GM23248 (cell line): Measurements from ENCODE around the gene ANKRD40. TPM values are rescaled to one million over a fixed set of nuclear protein-coding genes. Genes with fewer than 3 reads are reported as not detected.

Source experiments
- DNase-seq: peaks from one replicate; pipeline ENCODE4 v3.0.0-alpha.2; 2015
- H2AFZ ChIP-seq: fragments of 200-600 bp; sonication (generic); 2 replicates; pipeline ENCODE4 v1.6.1; 2016; ENCODE audit warnings: antibody characterized with exemption
- H3F3A ChIP-seq: fragments of 200-600 bp; sonication (generic); 2 replicates; pipeline ENCODE4 v1.6.1; 2016; ENCODE audit warnings: mild to moderate bottlenecking, antibody characterized with exemption, mixed run types; ENCODE audit not compliant: insufficient read depth
- H3K27ac ChIP-seq: fragments of 200-600 bp; sonication (generic); 2 replicates; pipeline ENCODE4 v1.5.1; 2016; ENCODE audit warnings: mild to moderate bottlenecking
- H3K27me3 ChIP-seq: fragments of 200-600 bp; sonication (generic); replicated peaks from 2 replicates; pipeline ENCODE4 v1.6.1; 2016; ENCODE audit warnings: mild to moderate bottlenecking; ENCODE audit not compliant: insufficient read depth
- H3K36me3 ChIP-seq: fragments of 200-600 bp; sonication (generic); 2 replicates; pipeline ENCODE4 v1.6.1; 2016; ENCODE audit warnings: low read depth, mild to moderate bottlenecking
- H3K4me1 ChIP-seq: fragments of 200-600 bp; sonication (generic); 2 replicates; pipeline ENCODE4 v1.6.1; 2016; ENCODE audit warnings: mild to moderate bottlenecking; ENCODE audit not compliant: insufficient read depth
- H3K4me2 ChIP-seq: fragments of 200-600 bp; sonication (generic); one replicate; pipeline ENCODE4 v1.6.1; 2016; ENCODE audit warnings: mild to moderate bottlenecking; ENCODE audit not compliant: unreplicated experiment
- H3K4me3 ChIP-seq: fragments of 200-600 bp; sonication (generic); 2 replicates; pipeline ENCODE4 v1.5.1; 2016; ENCODE audit warnings: mild to moderate bottlenecking
- H3K79me2 ChIP-seq: fragments of 200-600 bp; sonication (generic); 2 replicates; pipeline ENCODE4 v1.6.1; 2016; ENCODE audit warnings: mild to moderate bottlenecking; ENCODE audit not compliant: insufficient read depth
- H3K9ac ChIP-seq: fragments of 200-600 bp; sonication (generic); 2 replicates; pipeline ENCODE4 v1.6.1; 2016; ENCODE audit warnings: mild to moderate bottlenecking
- H3K9me2 ChIP-seq: fragments of 200-600 bp; sonication (generic); 2 replicates; pipeline ENCODE4 v1.6.1; 2016; ENCODE audit warnings: mixed run types, mild to moderate bottlenecking, moderate library complexity; ENCODE audit not compliant: insufficient read depth
- H3K9me3 ChIP-seq: fragments of 200-600 bp; sonication (generic); one replicate; pipeline ENCODE4 v1.6.1; 2017; ENCODE audit warnings: low read depth
- H4K20me1 ChIP-seq: fragments of 200-600 bp; sonication (generic); 2 replicates; pipeline ENCODE4 v1.6.0; 2016; ENCODE audit not compliant: insufficient read depth
- EZH2 ChIP-seq: fragments of 200-600 bp; sonication (generic); IDR thresholded peaks from 2 replicates; pipeline ENCODE4 v1.6.1; 2018; ENCODE audit warnings: antibody characterized with exemption, mild to moderate bottlenecking; ENCODE audit not compliant: insufficient read depth, poor library complexity, severe bottlenecking
- EZH2phosphoT487 ChIP-seq: fragments of 200-600 bp; sonication (generic); IDR thresholded peaks from 2 replicates; pipeline ENCODE4 v1.6.1; 2018; ENCODE audit warnings: antibody characterized with exemption, moderate library complexity, mild to moderate bottlenecking, low read depth; ENCODE audit not compliant: insufficient read depth
- WGBS, 2 experiments: methylation state at CpG; one replicate each; pipeline ENCODE4 v1.1.6; 2015 to 2017; ENCODE audit warnings: low lambda C conversion rate in 2 of 2, low coverage in 1 of 2; ENCODE audit errors: missing lambda C conversion rate in 2 of 2; 5-methylcytosine and 5-hydroxymethylcytosine counted together
- in situ Hi-C: fragments of 300-500 bp; cut with MboI; formaldehyde crosslinking; loops from 2 replicates; pipeline ENCODE4 v1.15.0; 2020
- polyA plus RNA-seq: library from polyadenylated mRNA; unstranded; fragments of >200 nt; fragmentation: Nextera tagmentation; extraction: Ambion mirVana; gene quantifications from 2 replicates; pipeline ENCODE4 v1.2.1, GENCODE V29; 2016
- total RNA-seq: library from RNA; depleted of rRNA; stranded (reverse); fragments of >200 nt; shearing (Covaris generic); gene quantifications from 2 replicates; pipeline ENCODE4 v1.2.3, GENCODE V29; 2014; rRNA removed

Gene ANKRD40
- total RNA-seq (35.5 and 36.5 TPM in 2 replicates), polyA plus RNA-seq (20.1 and 20.2 TPM in 2 replicates)

- H3K36me3 ChIP-seq: peaks cover 6% of the 10 kb centered on the region; the same call in 1 of the 2 replicates
- in situ Hi-C loops: no loop called here
- peaks cover 23% of the 10 kb centered on the region for H3K4me1 ChIP-seq
- H2AFZ ChIP-seq: peak within 1 kb of the TSS; percentile 89
- peaks cover 22% of the 10 kb centered on the region for H3F3A ChIP-seq
- H3K9me2 ChIP-seq: no peaks in the 10 kb centered on the region
- H3K79me2 ChIP-seq: peaks cover 68% of the 10 kb centered on the region
- no peaks in the 10 kb centered on the region for H3K27me3 ChIP-seq
- H3K4me3 ChIP-seq: peak within 1 kb of the TSS; percentile 84
- WGBS, 2 experiments: 1 to 3% methylated on average over 52 to 62 of the region's 74 CpGs
- TF ChIP-seq EZH2: no peak
- TF ChIP-seq EZH2phosphoT487: no peak
- H3K9ac ChIP-seq: peak within 1 kb of the TSS; percentile 93
- H4K20me1 ChIP-seq: no peaks in the 10 kb centered on the region
- H3K27ac ChIP-seq: peak within 1 kb of the TSS; percentile 96
- peak within 1 kb of the TSS; percentile 95 for H3K4me2 ChIP-seq
- peak; percentile 95 for DNase-seq
- no peaks in the 10 kb centered on the region for H3K9me3 ChIP-seq
These were observed at the start of gene ANKRD40 for GRCh38 chr17:50707289-50708049. ANKRD40 (minus strand) TSS chr17:50707914; CDS start chr17:50707654, 260 bp downstream.

GRCh38 chr17:50754521-50754920 lies 46.8 kb upstream of the ANKRD40 start:
- H3K4me2 ChIP-seq: no peak overlapping the region
- no peaks in the 10 kb centered on the region for H3K27me3 ChIP-seq
- no peaks in the 10 kb centered on the region for H3K9me2 ChIP-seq
- H3K9me3 ChIP-seq: no peaks in the 10 kb centered on the region
- no peak overlapping the region for H2AFZ ChIP-seq
- H3K27ac ChIP-seq: no peak overlapping the region
- WGBS, 2 experiments: 49 to 52% methylated on average over 2 of the region's 2 CpGs
- in situ Hi-C loops: no loop called here
- H3K9ac ChIP-seq: no peak overlapping the region
- H3K4me3 ChIP-seq: no peak overlapping the region
- peaks cover 66% of the 10 kb centered on the region for H3K36me3 ChIP-seq
- no peak for TF ChIP-seq EZH2
- no peak for TF ChIP-seq EZH2phosphoT487
- peaks cover 9% of the 10 kb centered on the region; the same call in 1 of the 2 replicates for H3K79me2 ChIP-seq
- H4K20me1 ChIP-seq: no peaks in the 10 kb centered on the region
- DNase-seq: no peak
- no peaks in the 10 kb centered on the region for H3K4me1 ChIP-seq
- peaks cover 38% of the 10 kb centered on the region for H3F3A ChIP-seq

- peaks cover 95% of the 10 kb centered on the region for H3K36me3 ChIP-seq
- H3K9me3 ChIP-seq: no peaks in the 10 kb centered on the region
- H3K27ac ChIP-seq: no peak overlapping the region
- no peaks in the 10 kb centered on the region for H3K9me2 ChIP-seq
- DNase-seq: no peak
- in situ Hi-C loops: no loop called here
- H3F3A ChIP-seq: peaks cover 36% of the 10 kb centered on the region; the same call in 1 of the 2 replicates
- no peaks in the 10 kb centered on the region for H3K27me3 ChIP-seq
- H2AFZ ChIP-seq: no peak overlapping the region
- H3K4me1 ChIP-seq: no peaks in the 10 kb centered on the region
- 91% methylated on average over 6 of the region's 6 CpGs for WGBS, 2 experiments
- no peak overlapping the region for H3K4me2 ChIP-seq
- peaks cover 60% of the 10 kb centered on the region for H3K79me2 ChIP-seq
- no peak overlapping the region for H3K9ac ChIP-seq
- no peak overlapping the region for H3K4me3 ChIP-seq
- H4K20me1 ChIP-seq: no peaks in the 10 kb centered on the region
- TF ChIP-seq EZH2 (no peak), EZH2phosphoT487 (no peak)
These were observed 41.5 kb upstream of the ANKRD40 start for GRCh38 chr17:50749245-50749644.

DNA sequence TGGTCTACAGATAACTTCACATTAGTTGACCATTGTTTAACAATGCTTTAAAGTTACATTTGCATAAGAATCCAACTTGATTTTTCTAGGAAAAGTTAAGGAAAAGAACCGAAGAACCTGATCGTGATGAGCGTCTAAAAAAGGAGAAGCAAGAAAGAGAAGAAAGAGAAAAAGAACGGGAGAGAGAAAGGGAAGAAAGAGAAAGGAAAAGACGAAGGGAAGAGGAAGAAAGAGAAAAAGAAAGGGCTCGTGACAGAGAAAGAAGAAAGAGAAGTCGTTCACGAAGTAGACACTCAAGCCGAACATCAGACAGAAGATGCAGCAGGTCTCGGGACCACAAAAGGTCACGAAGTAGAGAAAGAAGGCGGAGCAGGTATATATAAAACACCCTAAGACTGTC lies 37.9 kb upstream of the ANKRD40 start:
- Histone ChIP-seq H3K36me3 (peaks cover 97% of the 10 kb centered on the region), H3K27ac (no peak overlapping the region), H3K4me1 (no peaks in the 10 kb centered on the region), H3K4me2 (no peak overlapping the region), H3F3A (peaks cover 30% of the 10 kb centered on the region; the same call in 1 of the 2 replicates), H4K20me1 (no peaks in the 10 kb centered on the region), H3K9me2 (no peaks in the 10 kb centered on the region), H2AFZ (no peak overlapping the region), H3K9me3 (no peaks in the 10 kb centered on the region), H3K79me2 (peaks cover 96% of the 10 kb centered on the region), H3K27me3 (no peaks in the 10 kb centered on the region), H3K9ac (no peak overlapping the region), H3K4me3 (no peak overlapping the region)
- 94 to 96% methylated on average over 12 of the region's 12 CpGs for WGBS, 2 experiments
- TF ChIP-seq EZH2: no peak
- no peak for TF ChIP-seq EZH2phosphoT487
- no peak for DNase-seq
- in situ Hi-C loops: no loop called here
